ENCODE results near the gene FRAT2. TPM values are rescaled to one million over a fixed set of nuclear protein-coding genes. Genes with fewer than 3 reads are reported as not detected.

The FRAT2 gene
- total and polyA plus RNA-seq, 2 donors (not counting 3 experiments of a cell fraction or from before 2014, with no cell fraction given): 6.6 to 11.3 TPM

DNA sequence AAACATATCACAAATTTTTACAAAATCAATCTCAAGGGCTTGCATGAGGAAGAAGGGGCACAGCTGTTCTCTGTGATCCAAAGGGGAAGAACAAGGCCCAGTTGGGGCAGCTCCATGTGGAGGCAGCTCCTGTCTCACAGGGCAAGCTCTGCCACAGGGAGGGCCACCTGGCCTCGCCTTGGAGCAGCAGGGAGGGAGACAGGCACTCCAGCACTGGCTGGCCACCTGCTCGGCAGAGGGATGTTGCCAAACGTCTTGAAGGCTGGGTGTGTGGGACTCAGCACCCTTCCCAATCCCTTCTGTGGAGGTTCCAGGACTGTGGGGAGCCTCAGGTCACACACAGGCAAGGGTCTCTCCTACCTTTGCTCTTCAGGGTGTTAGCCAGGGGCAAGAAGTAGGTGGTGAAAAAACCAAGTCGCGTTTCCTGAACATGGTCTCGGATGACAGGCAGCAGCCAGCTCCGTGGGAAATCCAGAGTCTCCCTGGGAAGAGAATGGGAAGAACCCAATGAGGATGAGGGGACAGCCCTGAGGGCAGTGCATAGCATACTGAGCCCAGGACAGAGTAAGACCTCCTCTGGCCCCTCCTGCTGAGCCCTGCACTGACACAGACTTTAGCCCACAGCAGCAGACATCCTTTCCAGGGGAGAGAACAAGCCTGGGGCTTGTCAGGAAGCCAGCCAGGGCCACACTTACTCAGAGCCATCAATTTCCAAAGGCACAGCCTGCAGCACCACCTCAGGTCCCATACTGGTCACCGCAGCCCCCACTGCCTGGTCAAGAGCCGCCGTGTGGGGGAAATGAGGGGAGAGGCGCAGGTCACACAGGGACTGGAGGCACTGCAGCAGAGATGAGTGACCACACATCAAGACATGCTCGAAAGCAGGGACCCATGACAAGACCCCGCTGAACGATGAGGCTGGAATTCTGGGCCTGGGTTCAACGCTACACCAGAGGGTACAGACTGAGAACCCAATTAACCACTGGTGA, 44.7 kb upstream of the FRAT2 start:
- dilution Hi-C loops (cut with MboI; ENCODE audit: extremely low pct_ligation_motif_present, low sequenced_read_pairs): no loop called here
- BruUV-seq (replicated peaks): no TSS peak
- intact Hi-C loops (cut with micrococcal nuclease): no loop called here
- DNase-seq (ENCODE audit: low read depth, low spot score) (no peak), FAIRE-seq (no peak)
- H3K36me3 ChIP-seq (ENCODE audit: control insufficient read depth in 2 of 2, extremely low read depth in 1 of 2, insufficient read depth in 2 of 2, low read length in 2 of 2): peaks cover 2 to 10% of the 10 kb centered on the region in 2 experiments
- H3K27me3 ChIP-seq (ENCODE audit: control insufficient read depth in 2 of 2, insufficient read depth in 2 of 2, low read length in 2 of 2): no peaks in the 10 kb centered on the region
- ChIA-PET POLR2A (no interaction called here), CTCF (no interaction called here)
- no peak overlapping the region for H3K27ac ChIP-seq (ENCODE audit: insufficient read depth, low read depth, low read length)
- no peaks in the 10 kb centered on the region for H3K79me2 ChIP-seq (ENCODE audit: control insufficient read depth, insufficient read depth, low read length)
- H2AFZ ChIP-seq (ENCODE audit: low read depth, low read length): no peak overlapping the region
- no peak overlapping the region for H3K4me3 ChIP-seq (replicated peaks in 1 of 3; ENCODE audit: insufficient read depth in 1 of 3, low read depth in 1 of 3, low read length in 3 of 3)
- H3K9me1 ChIP-seq (replicated peaks; ENCODE audit: control insufficient read depth, extremely low read depth, insufficient read depth, low read length): no peaks in the 10 kb centered on the region
- H3K4me2 ChIP-seq (ENCODE audit: insufficient read depth, low read length): no peak overlapping the region
- H3K4me1 ChIP-seq (ENCODE audit: control insufficient read depth, extremely low read depth, insufficient read depth, low read length): no peaks in the 10 kb centered on the region
- no peaks in the 10 kb centered on the region for H3K9me3 ChIP-seq (replicated peaks; ENCODE audit: control insufficient read depth, insufficient read depth, low read length)
- no peak overlapping the region for H3K9ac ChIP-seq (replicated peaks; ENCODE audit: extremely low read depth, insufficient read depth, low read length)
- TF ChIP-seq, protein P1, sequence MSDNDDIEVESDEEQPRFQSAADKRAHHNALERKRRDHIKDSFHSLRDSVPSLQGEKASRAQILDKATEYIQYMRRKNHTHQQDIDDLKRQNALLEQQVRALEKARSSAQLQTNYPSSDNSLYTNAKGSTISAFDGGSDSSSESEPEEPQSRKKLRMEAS (IDR thresholded peaks at IDR 0.05; ENCODE audit: insufficient read depth, insufficient read length): no peak
- TF ChIP-seq GATA2 (IDR thresholded peaks at IDR 0.05; ENCODE audit: insufficient read depth, insufficient read length, low read depth, low read length) (no peak), POLR2AphosphoS5 (IDR thresholded peaks at IDR 0.05; ENCODE audit: insufficient read depth, low read depth, low read length) (no peak), POLR2A (IDR thresholded peaks at IDR 0.05; ENCODE audit: low read depth, low read length) (no peak), FOS (IDR thresholded peaks at IDR 0.05; ENCODE audit: borderline replicate concordance, insufficient read depth, low read length) (no peak)
- no peaks in the 10 kb centered on the region for H4K20me1 ChIP-seq (replicated peaks; ENCODE audit: control insufficient read depth, extremely low read depth, insufficient read depth, low read length)

DNA sequence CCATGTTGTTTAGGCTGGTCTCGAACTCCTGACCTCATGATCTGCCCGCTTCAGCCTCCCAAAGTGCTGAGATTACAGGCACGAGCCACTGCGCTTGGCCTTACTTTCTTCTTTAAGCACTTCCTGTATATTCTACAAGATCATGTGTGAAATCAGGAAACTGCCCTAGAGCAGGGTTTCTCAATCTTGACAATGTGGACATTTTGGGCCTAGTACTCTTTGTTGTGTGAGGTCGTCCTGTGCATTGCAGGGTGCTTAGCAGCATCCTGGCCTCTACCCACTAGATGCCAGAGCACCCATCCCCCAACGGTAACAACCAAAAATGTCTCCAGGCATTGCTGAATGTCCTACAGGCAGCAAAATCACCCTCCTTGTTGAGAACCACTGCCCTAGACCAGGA, 41.9 kb upstream of the FRAT2 start:
- no peaks in the 10 kb centered on the region for H3K9me3 ChIP-seq (replicated peaks; ENCODE audit: control insufficient read depth, insufficient read depth, low read length)
- dilution Hi-C loops (cut with MboI; ENCODE audit: extremely low pct_ligation_motif_present, low sequenced_read_pairs): no loop called here
- H3K27me3 ChIP-seq (ENCODE audit: control insufficient read depth in 2 of 2, insufficient read depth in 2 of 2, low read length in 2 of 2): no peaks in the 10 kb centered on the region
- DNase-seq (ENCODE audit: low read depth, low spot score): no peak
- intact Hi-C loops (cut with micrococcal nuclease): no loop called here
- no peak overlapping the region for H2AFZ ChIP-seq (ENCODE audit: low read depth, low read length)
- TF ChIP-seq JUN (IDR thresholded peaks at IDR 0.05; ENCODE audit: borderline replicate concordance, insufficient read depth, insufficient read length, low read depth): no peak
- TF ChIP-seq, protein P1 (IDR thresholded peaks at IDR 0.05; ENCODE audit: insufficient read depth, insufficient read length): no peak
- TF ChIP-seq MYC (IDR thresholded peaks at IDR 0.05; ENCODE audit: low read depth, low read length): no peak
- TF ChIP-seq FOS (IDR thresholded peaks at IDR 0.05; ENCODE audit: borderline replicate concordance, insufficient read depth, low read length): no peak
- no peak for TF ChIP-seq POLR2A (IDR thresholded peaks at IDR 0.05; ENCODE audit: low read depth, low read length)
- no peak for TF ChIP-seq POLR2AphosphoS5 (IDR thresholded peaks at IDR 0.05; ENCODE audit: insufficient read depth, low read depth, low read length)
- TF ChIP-seq, protein P2, sequence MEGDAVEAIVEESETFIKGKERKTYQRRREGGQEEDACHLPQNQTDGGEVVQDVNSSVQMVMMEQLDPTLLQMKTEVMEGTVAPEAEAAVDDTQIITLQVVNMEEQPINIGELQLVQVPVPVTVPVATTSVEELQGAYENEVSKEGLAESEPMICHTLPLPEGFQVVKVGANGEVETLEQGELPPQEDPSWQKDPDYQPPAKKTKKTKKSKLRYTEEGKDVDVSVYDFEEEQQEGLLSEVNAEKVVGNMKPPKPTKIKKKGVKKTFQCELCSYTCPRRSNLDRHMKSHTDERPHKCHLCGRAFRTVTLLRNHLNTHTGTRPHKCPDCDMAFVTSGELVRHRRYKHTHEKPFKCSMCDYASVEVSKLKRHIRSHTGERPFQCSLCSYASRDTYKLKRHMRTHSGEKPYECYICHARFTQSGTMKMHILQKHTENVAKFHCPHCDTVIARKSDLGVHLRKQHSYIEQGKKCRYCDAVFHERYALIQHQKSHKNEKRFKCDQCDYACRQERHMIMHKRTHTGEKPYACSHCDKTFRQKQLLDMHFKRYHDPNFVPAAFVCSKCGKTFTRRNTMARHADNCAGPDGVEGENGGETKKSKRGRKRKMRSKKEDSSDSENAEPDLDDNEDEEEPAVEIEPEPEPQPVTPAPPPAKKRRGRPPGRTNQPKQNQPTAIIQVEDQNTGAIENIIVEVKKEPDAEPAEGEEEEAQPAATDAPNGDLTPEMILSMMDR (IDR thresholded peaks at IDR 0.05; ENCODE audit: extremely low read depth in 1 of 2, insufficient read depth in 1 of 2, low read depth in 1 of 2, low read length in 2 of 2): no peak
- H4K20me1 ChIP-seq (replicated peaks; ENCODE audit: control insufficient read depth, extremely low read depth, insufficient read depth, low read length): no peaks in the 10 kb centered on the region
- H3K36me3 ChIP-seq (ENCODE audit: control insufficient read depth in 2 of 2, extremely low read depth in 1 of 2, insufficient read depth in 2 of 2, low read length in 2 of 2): peaks cover 2 to 15% of the 10 kb centered on the region in 2 experiments
- no peak for FAIRE-seq
- no peaks in the 10 kb centered on the region for H3K79me2 ChIP-seq (ENCODE audit: control insufficient read depth, insufficient read depth, low read length)
- H3K9me1 ChIP-seq (replicated peaks; ENCODE audit: control insufficient read depth, extremely low read depth, insufficient read depth, low read length): no peaks in the 10 kb centered on the region
- POLR2A ChIA-PET: no interaction called here
- no peaks in the 10 kb centered on the region for H3K4me1 ChIP-seq (ENCODE audit: control insufficient read depth, extremely low read depth, insufficient read depth, low read length)
- H3K27ac ChIP-seq (ENCODE audit: insufficient read depth, low read depth, low read length): no peak overlapping the region
- CTCF ChIA-PET: no interaction called here
- no peak overlapping the region for H3K4me2 ChIP-seq (ENCODE audit: insufficient read depth, low read length)
- no peak overlapping the region for H3K4me3 ChIP-seq (replicated peaks in 1 of 3; ENCODE audit: insufficient read depth in 1 of 3, low read depth in 1 of 3, low read length in 3 of 3)
- no peak overlapping the region for H3K9ac ChIP-seq (replicated peaks; ENCODE audit: extremely low read depth, insufficient read depth, low read length)
- no TSS peak for BruUV-seq (replicated peaks)

Data from endothelial cell of umbilical vein (primary cell).